Endothelial cell of umbilical vein (primary cell): ENCODE results near the gene RBM17. TPM values are rescaled to one million over a fixed set of nuclear protein-coding genes. Genes with fewer than 3 reads are reported as not detected.

Experiments used
- BruUV-seq: library from RNA; stranded (reverse); fragments of 400-500 nt; replicated peaks from 2 replicates; lab custom pipeline; 2021; lab: Mats Ljungman, UMichigan
- CTCF ChIA-PET: fragments of 300-600, 350-600 bp; sonication (Branson Sonifier 250); formaldehyde crosslinking; loops from one replicate; lab custom pipeline; 2021; ENCODE audit warnings: antibody characterized with exemption, inconsistent platforms; lab: Charles Lee
- POLR2A ChIA-PET: fragments of 300-600, 350-600 bp; sonication (Branson Sonifier 250); formaldehyde crosslinking; loops from one replicate; lab custom pipeline; 2021; ENCODE audit warnings: antibody characterized with exemption, inconsistent platforms; lab: Charles Lee
- DNase-seq: peaks from one replicate; pipeline ENCODE4 v3.0.0-alpha.2; 2011; ENCODE audit warnings: low read depth, low spot score
- FAIRE-seq: peaks from 2 replicates; lab custom pipeline; 2011; peaks lifted over from hg19 to GRCh38; lab: Jason Lieb, UNC
- H2AFZ ChIP-seq: 2 replicates; pipeline ENCODE4 v1.6.0; 2012; ENCODE audit warnings: low read depth, low read length, control low read depth, inconsistent platforms
- H3K27ac ChIP-seq: 2 replicates; pipeline ENCODE4 v1.5.1; 2011; ENCODE audit warnings: low read depth, mild to moderate bottlenecking, control low read depth, low read length, moderate library complexity; ENCODE audit not compliant: insufficient read depth
- H3K27me3 ChIP-seq, 2 experiments: 2 replicates each; pipeline versions ENCODE4 v1.6.0 to v1.6.1; 2011; ENCODE audit warnings: low read length in 2 of 2, mixed read lengths in 1 of 2; ENCODE audit not compliant: control insufficient read depth in 2 of 2, insufficient read depth in 2 of 2
- H3K36me3 ChIP-seq, 2 experiments: 2 replicates in 1 of 2; 3 replicates in 1 of 2; pipeline ENCODE4 v1.5.1; 2011; ENCODE audit warnings: low read length in 2 of 2, mild to moderate bottlenecking in 1 of 2, moderate library complexity in 1 of 2; ENCODE audit not compliant: control insufficient read depth in 2 of 2, insufficient read depth in 2 of 2; ENCODE audit errors: extremely low read depth in 1 of 2
- H3K4me1 ChIP-seq: 3 replicates; pipeline ENCODE4 v1.5.1; 2011; ENCODE audit warnings: mild to moderate bottlenecking, low read length; ENCODE audit not compliant: control insufficient read depth, insufficient read depth; ENCODE audit errors: extremely low read depth
- H3K4me2 ChIP-seq: 2 replicates; pipeline ENCODE4 v1.6.1; 2011; ENCODE audit warnings: low read length, control low read depth, mixed read lengths; ENCODE audit not compliant: insufficient read depth
- H3K4me3 ChIP-seq, 3 experiments: fragments of 200-600 bp in 1 of 3; sonication (generic), shearing (Covaris generic) in 1 of 3; replicated peaks in 1 of 3; 2 replicates each; pipeline ENCODE4 v1.5.1; 2011 to 2016; ENCODE audit warnings: control low read depth in 3 of 3, low read length in 3 of 3, mild to moderate bottlenecking in 2 of 3, inconsistent platforms in 1 of 3, low read depth in 1 of 3, moderate library complexity in 1 of 3; ENCODE audit not compliant: insufficient read depth in 1 of 3
- H3K79me2 ChIP-seq: 2 replicates; pipeline ENCODE4 v1.6.0; 2012; ENCODE audit warnings: low read length, inconsistent platforms; ENCODE audit not compliant: control insufficient read depth, insufficient read depth
- H3K9ac ChIP-seq: replicated peaks from 2 replicates; pipeline ENCODE3; 2011; ENCODE audit warnings: low read length, control low read depth; ENCODE audit not compliant: insufficient read depth; ENCODE audit errors: extremely low read depth
- H3K9me1 ChIP-seq: replicated peaks from 3 replicates; pipeline ENCODE4 v1.6.0; 2011; ENCODE audit warnings: mild to moderate bottlenecking, low read length; ENCODE audit not compliant: control insufficient read depth, insufficient read depth; ENCODE audit errors: extremely low read depth
- H3K9me3 ChIP-seq: replicated peaks from 2 replicates; pipeline ENCODE4 v1.5.1; 2012; ENCODE audit warnings: low read length, inconsistent platforms; ENCODE audit not compliant: control insufficient read depth, insufficient read depth
- H4K20me1 ChIP-seq: replicated peaks from 2 replicates; pipeline ENCODE3; 2011; ENCODE audit warnings: mild to moderate bottlenecking, low read length; ENCODE audit not compliant: control insufficient read depth, insufficient read depth; ENCODE audit errors: extremely low read depth
- CTCF ChIP-seq, 2 donors: IDR thresholded peaks; 1 replicate in 1 of 2; 2 replicates in 1 of 2; pipeline ENCODE4 v1.5.1; 2011; ENCODE audit warnings: low read length in 2 of 2, mild to moderate bottlenecking in 2 of 2, moderate library complexity in 2 of 2, control low read depth in 1 of 2, inconsistent platforms in 1 of 2, low read depth in 1 of 2; ENCODE audit not compliant: insufficient read depth in 1 of 2; ENCODE audit errors: extremely low read depth in 1 of 2
- EZH2 ChIP-seq: IDR thresholded peaks from 2 replicates; pipeline ENCODE4 v1.6.1; 2012; ENCODE audit warnings: borderline replicate concordance, low read depth, mild to moderate bottlenecking, moderate library complexity, low read length, inconsistent platforms; ENCODE audit not compliant: severe bottlenecking
- FOS ChIP-seq: IDR thresholded peaks from 2 replicates; pipeline ENCODE4 v1.6.1; 2011; ENCODE audit warnings: mild to moderate bottlenecking, low read length, moderate library complexity, borderline replicate concordance; ENCODE audit not compliant: insufficient read depth
- GATA2 ChIP-seq: IDR thresholded peaks from 2 replicates; pipeline ENCODE4 v1.7.0; 2011; ENCODE audit warnings: low read depth, mild to moderate bottlenecking, moderate library complexity, mixed read lengths, low read length; ENCODE audit not compliant: insufficient read length, insufficient read depth
- JUN ChIP-seq: IDR thresholded peaks from 2 replicates; pipeline ENCODE4 v1.6.1; 2011; ENCODE audit warnings: borderline replicate concordance, low read depth; ENCODE audit not compliant: insufficient read length, insufficient read depth
- MAX ChIP-seq: IDR thresholded peaks from 2 replicates; pipeline ENCODE4 v1.6.1; 2011; ENCODE audit not compliant: insufficient read depth, insufficient read length
- MYC ChIP-seq: IDR thresholded peaks from one replicate; pipeline ENCODE4 v1.6.1; 2011; ENCODE audit warnings: mild to moderate bottlenecking, low read depth, low read length
- POLR2A ChIP-seq: IDR thresholded peaks from 2 replicates; pipeline ENCODE4 v1.6.1; 2012; ENCODE audit warnings: low read depth, mild to moderate bottlenecking, control low read depth, low read length
- POLR2AphosphoS5 ChIP-seq: IDR thresholded peaks from 2 replicates; pipeline ENCODE4 v1.6.1; 2012; ENCODE audit warnings: low read depth, mild to moderate bottlenecking, control low read depth, low read length, moderate library complexity; ENCODE audit not compliant: insufficient read depth
- dilution Hi-C: fragments of 300-500 bp; cut with MboI; formaldehyde crosslinking; loops from one replicate; pipeline ENCODE4 v1.15.0; 2019; ENCODE audit warnings: low sequenced_read_pairs; ENCODE audit not compliant: extremely low pct_ligation_motif_present
- intact Hi-C: fragments of 100-400 bp; cut with micrococcal nuclease; formaldehyde crosslinking; loops from one replicate; pipeline ENCODE4 v1.10.0; 2022
- polyA plus RNA-seq, 4 experiments: library from polyadenylated mRNA; depleted of rRNA in 3 of 4; stranded (reverse) in 3 of 4; unstranded in 1 of 4; fragments of >200 nt; gene quantifications; 2 replicates each; pipeline versions ENCODE4 v1.2.1 to v1.2.3, GENCODE V29; 2011 to 2012; ENCODE audit warnings: missing spikeins in 1 of 4
- total RNA-seq: library from RNA; stranded (reverse); gene quantifications from 2 replicates; pipeline ENCODE4 v1.2.3, GENCODE V29; 2021

Gene RBM17
- total and polyA plus RNA-seq, 2 donors (not counting 3 experiments of a cell fraction or from before 2014, with no cell fraction given): 23.1 to 148 TPM

GRCh38 chr10:6097063-6097462, 8.2 kb downstream of the RBM17 start:
- Histone ChIP-seq H2AFZ (no peak overlapping the region), H4K20me1 (peaks cover 3% of the 10 kb centered on the region), H3K27me3 (no peaks in the 10 kb centered on the region), H3K9me3 (no peaks in the 10 kb centered on the region), H3K9ac (no peak overlapping the region), H3K4me3 (no peak overlapping the region), H3K79me2 (peaks cover 83% of the 10 kb centered on the region), H3K4me2 (no peak overlapping the region), H3K27ac (no peak overlapping the region), H3K9me1 (no peaks in the 10 kb centered on the region), H3K36me3 (peaks cover 6 to 13% of the 10 kb centered on the region in 2 experiments), H3K4me1 (peaks cover 5% of the 10 kb centered on the region)
- dilution Hi-C loops (loop anchor here (25.0 kb wide), 1 partner anchor 135 kb away; no protein-coding TSS in a partner anchor), intact Hi-C loops (no loop called here)
- TF ChIP-seq JUN (no peak), MYC (no peak), FOS (no peak), POLR2AphosphoS5 (no peak), POLR2A (no peak), MAX (no peak), CTCF (IDR thresholded peaks at IDR 0.05; ENCODE audit: extremely low read depth in 1 of 2, insufficient read depth in 1 of 2, low read depth in 1 of 2, low read length in 2 of 2) (no peak), EZH2 (no peak), GATA2 (no peak)
- no TSS peak for BruUV-seq
- DNase-seq (no peak), FAIRE-seq (no peak)
- CTCF ChIA-PET: interaction anchor here (1.1 kb wide), 1 partner anchor 305 kb away, joined by 5 read pairs; no protein-coding TSS in a partner anchor
- POLR2A ChIA-PET: no interaction called here
